WTC11 (cell line): ENCODE results near the gene SMIM41.

ENCODE experiments used
- JUN ChIP-seq: sonication (generic); formaldehyde crosslinking; IDR thresholded peaks from 2 replicates; pipeline ENCODE4 v1.8.0; 2023; ENCODE audit warnings: mild to moderate bottlenecking, missing genetic modification reagents
- TCF7 ChIP-seq: sonication (generic); formaldehyde crosslinking; IDR thresholded peaks from 2 replicates; pipeline ENCODE4 v1.8.0; 2022; ENCODE audit warnings: mild to moderate bottlenecking, low read depth, missing genetic modification reagents, moderate library complexity
- ZNF416 ChIP-seq: fragments of 250-450 bp; sonication (Bioruptor Pico); IDR thresholded peaks from 2 replicates; pipeline ENCODE4 v1.9.0; 2021; ENCODE audit warnings: mild to moderate bottlenecking, inconsistent platforms
- TF ChIP-seq, protein P1 (sequence below): fragments of 200-600 bp; IDR thresholded peaks from 2 replicates; pipeline ENCODE4 v1.8.0; 2022; ENCODE audit warnings: antibody characterized with exemption

DNA sequence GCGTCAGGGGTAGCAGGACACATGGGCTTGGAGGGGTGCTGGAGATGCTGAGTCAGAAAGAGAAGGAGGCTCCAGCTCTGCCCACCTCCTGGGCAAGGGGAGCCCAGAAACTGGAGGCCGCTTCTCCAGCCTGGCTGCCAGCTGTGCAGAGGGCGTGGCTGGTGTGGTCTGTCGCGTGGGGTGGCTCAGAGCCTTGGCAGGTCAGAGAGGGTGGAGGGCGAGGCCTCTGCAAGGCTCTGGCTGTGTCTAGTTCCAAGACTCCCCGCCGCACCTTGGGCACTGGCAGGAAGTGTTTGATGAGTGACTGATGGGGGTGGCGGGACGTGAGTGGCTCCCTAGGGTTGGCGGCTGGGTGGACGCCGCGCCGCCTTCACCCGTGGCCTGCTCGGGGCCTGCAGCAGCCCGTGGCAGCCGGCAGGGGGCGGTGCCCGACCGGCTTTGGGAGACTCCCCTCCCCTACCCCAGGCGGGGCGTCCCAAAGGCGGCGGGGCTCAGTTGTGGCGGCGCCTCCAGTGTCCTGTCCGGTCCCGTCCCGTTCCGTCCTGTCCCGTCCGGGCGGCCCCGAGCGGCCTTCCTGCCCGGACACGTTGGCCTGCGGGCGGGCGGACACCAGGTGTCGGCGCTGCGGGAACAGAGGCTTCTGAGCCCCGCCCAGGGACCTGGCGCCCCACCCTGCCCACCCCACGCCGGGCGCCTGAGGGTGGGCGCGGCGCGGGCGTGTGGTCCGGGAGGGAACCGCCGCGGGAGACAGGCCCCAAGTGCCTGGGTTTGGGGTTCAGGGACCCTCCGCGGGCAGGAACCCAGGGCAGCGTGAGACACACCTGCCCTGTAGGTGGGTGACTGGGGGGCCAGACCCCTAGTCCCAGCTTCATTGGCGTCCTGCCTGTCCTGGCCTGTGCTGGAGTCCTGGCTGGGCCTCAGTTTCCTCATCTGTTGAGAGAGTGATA is 72.6 kb downstream of the SMIM41 start:
- TF ChIP-seq JUN (CRISPR knock-in tag) (no peak), TCF7 (CRISPR knock-in tag) (no peak), ZNF416 (CRISPR knock-in tag) (no peak)
- TF ChIP-seq, protein P1, sequence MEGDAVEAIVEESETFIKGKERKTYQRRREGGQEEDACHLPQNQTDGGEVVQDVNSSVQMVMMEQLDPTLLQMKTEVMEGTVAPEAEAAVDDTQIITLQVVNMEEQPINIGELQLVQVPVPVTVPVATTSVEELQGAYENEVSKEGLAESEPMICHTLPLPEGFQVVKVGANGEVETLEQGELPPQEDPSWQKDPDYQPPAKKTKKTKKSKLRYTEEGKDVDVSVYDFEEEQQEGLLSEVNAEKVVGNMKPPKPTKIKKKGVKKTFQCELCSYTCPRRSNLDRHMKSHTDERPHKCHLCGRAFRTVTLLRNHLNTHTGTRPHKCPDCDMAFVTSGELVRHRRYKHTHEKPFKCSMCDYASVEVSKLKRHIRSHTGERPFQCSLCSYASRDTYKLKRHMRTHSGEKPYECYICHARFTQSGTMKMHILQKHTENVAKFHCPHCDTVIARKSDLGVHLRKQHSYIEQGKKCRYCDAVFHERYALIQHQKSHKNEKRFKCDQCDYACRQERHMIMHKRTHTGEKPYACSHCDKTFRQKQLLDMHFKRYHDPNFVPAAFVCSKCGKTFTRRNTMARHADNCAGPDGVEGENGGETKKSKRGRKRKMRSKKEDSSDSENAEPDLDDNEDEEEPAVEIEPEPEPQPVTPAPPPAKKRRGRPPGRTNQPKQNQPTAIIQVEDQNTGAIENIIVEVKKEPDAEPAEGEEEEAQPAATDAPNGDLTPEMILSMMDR = peak; percentile 92
